Dermis blood vessel endothelial cell (primary cell): ENCODE results near the gene CLN6. TPM values are rescaled to one million over a fixed set of nuclear protein-coding genes. Genes with fewer than 3 reads are reported as not detected.
"Not testable (repeated sequence)": the region's sequence is repeated elsewhere in the genome, so short reads cannot be mapped to it uniquely, and the experiment has no call there.

ENCODE experiments used
- DNase-seq: peaks from one replicate; pipeline ENCODE4 v3.0.0; 2010
- total RNA-seq: library from RNA; depleted of rRNA; stranded (reverse); fragments of >200 nt; gene quantifications from 2 replicates; pipeline ENCODE4 v1.2.3, GENCODE V29; 2014

The CLN6 gene
- total RNA-seq, 1 donor from 2014 or later = 10.6 TPM

DNA sequence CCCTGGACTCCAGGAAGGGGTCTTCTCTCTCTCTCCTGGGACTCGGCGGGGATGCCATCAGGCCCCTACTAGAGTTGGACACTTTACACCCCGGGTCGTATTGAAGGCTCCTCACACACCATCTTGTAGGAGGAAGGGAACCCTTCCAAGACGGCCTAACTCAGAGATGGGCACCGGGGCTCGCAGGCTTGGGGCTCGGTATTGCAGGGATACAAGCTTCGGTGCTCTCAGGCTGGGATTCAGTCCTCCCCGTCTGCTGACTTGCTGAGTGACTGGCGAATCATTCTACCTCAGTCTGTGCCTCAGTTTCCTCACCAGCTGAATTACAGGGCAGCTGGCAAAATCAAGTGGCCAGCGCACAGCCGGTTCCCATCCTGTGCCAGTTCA, 24.0 kb downstream of the CLN6 start:
- no peak for DNase-seq

DNA sequence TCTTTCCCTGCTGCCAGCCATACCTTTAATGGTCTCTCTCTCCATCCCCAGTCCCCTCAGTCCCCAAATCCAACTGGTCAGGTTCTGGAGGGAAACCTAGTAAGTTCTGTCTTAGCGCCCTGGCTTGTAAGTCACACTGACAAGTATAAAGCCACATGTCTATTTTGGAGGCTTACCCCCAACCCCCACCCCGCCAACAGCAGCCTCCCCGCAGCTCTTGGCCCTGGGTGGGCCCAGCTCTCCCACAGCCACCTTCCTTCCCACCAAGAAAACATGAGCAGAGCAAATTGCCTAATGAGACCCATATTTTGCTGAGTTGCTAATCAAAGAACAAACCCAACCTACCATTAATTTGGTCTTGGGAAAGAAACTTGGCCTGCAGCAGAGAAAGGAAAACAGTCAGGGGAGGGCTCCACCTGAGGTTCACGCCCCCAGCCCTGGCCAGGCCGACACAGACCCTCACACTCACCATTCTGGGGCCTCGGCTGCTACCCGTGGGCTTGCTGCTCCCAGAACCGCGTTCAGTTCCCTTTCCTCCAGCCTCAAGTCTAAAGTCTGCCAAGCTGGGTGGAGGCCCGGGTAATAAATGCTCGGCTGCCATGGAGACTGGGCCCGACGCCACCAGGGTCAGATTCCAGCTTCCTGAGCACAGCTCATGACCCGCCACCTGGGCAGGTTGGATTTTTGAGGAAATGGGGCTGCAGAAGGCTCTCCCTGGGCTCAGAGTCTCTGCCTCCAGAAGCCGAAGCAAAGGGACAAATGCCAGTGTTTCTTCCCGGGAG, 24.6 kb downstream of the CLN6 start, which contains the start of gene CALML4:
Gene CALML4 (minus strand): TSS at position 557 of the 782 bp plus-strand sequence. CDS start 85 bp downstream, at position 472.
- DNase-seq = peak; percentile 77

DNA sequence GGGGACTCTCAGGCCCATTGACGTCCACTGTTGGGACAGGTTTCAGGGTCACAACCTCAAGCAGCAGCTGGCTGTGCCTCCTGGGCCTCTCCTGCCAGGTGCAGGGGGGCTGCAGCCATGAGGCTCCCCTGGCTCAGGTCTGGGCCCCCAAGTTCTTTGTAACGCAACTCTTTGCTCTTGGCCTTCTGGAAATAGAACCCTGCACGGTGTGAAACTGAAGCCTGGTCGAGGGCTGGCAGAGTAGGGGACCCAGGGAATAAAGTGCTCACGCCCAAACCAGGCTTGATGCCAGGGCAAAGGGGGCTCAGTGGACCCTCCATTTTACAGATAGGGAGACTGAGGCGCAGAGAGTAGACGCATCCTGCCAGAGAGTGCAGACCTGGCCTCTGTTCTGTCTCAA, 25.2 kb downstream of the CLN6 start:
- no peak for DNase-seq

DNA sequence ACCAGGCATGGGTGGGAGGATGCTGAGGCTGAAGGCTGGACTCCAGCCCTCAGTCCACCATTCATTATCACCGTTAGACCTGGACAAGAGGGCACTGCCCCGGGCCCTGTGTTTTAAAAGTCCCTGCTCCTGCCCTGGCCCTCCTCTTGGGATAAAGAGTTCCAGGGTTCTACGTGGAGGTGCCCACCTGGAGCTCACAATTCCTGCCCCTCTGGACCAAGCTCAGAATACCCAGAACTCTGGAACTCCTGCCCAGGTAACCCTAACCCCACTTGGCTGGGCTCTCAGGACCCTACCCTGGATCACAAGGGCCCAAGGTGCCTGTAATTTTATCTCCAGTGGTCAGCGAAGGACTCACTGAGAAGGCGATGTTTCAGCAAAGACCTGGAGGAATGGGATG, 25.6 kb downstream of the CLN6 start:
- no peak for DNase-seq

DNA sequence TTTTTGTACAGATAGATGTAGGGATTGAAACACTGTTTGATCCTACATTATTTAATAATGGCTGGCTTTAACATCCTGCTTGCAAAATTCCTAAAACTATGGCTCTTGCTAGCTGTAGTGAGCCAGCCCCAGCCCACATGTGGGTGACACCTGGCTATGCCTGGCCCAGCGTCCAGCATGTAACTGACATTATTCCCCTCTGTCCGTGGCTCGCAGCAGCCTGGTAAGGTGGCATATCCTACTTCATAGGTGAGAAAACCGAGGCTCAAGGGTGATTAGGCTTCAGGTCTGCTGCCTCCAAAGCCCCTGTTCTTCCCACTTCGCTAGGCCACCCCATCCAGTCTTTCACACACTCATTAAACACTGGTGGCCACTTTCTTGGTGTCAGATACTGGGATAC, 26.0 kb downstream of the CLN6 start:
- no peak for DNase-seq

DNA sequence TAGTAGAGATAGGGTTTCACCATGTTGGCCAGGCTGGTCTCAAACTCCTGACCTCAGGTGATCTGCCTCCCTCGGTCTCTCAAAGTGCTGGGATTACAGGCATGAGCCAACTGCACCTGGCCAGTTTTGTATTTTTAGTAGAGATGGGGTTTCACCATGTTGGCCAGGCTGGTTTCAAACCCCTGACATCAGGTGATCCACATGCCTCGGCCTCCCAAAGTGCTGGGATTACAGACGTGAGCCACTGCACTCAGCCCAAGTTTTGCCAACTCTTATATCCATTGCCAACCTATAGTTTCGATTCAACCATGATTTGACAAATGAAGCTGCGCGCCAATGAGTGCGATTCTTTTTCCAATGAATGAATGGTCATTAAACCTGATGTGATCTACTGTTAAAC, 26.5 kb downstream of the CLN6 start:
- DNase-seq = not testable (repeated sequence)

DNA sequence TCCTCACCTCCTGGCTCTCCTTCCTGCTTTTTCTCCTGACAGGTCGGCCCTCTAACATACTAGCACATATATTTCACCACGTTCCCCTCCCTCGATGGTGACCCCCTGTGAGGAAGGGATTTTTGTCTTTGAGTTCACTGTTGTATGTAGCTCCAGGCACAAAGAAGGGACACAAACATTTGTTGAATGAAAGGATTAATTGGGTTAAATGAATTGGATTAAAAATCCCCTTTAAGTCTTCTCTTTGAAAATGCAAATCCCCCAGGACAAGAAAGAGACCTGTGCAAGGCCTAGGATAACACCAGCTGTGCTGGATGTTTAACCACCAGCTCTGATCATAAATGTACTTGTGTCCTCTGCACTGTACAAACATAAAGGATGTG, 27.7 kb downstream of the CLN6 start:
- DNase-seq = no peak

DNA sequence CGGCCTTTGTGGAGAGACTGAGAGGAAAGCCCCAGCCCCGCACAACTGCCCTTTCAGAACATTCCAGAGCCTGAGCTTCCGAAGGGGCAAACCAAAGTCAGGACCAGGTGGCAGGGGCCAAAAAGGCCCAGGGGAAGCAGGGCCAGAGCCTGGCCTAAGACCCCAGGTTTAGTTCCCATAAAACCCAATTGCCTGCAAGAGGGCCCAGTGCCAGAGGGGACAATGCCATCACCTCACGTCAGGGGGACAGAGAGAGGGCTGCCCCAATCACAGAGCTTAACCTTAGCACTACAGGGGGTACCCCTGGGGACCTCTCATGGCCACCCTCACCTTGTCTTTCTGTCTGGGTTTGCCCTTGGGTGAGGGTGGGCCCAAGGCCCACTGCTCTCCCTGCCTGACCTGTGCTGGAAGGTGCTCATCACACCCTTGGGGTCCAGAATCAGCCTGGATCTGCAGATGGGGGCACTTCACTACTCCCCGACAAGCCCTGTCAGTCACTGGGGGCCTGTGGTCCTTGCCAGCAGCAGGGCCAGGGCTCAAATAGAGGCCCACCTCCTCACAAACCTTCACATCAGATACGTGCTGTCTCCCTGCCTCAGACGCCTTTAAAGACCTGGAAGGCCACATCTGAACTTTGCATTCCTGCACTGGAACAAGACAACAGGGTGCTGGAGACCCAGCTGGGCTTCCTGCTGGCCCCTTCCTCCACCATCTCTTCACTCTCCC, 28.2 kb downstream of the CLN6 start:
- DNase-seq = no peak

DNA sequence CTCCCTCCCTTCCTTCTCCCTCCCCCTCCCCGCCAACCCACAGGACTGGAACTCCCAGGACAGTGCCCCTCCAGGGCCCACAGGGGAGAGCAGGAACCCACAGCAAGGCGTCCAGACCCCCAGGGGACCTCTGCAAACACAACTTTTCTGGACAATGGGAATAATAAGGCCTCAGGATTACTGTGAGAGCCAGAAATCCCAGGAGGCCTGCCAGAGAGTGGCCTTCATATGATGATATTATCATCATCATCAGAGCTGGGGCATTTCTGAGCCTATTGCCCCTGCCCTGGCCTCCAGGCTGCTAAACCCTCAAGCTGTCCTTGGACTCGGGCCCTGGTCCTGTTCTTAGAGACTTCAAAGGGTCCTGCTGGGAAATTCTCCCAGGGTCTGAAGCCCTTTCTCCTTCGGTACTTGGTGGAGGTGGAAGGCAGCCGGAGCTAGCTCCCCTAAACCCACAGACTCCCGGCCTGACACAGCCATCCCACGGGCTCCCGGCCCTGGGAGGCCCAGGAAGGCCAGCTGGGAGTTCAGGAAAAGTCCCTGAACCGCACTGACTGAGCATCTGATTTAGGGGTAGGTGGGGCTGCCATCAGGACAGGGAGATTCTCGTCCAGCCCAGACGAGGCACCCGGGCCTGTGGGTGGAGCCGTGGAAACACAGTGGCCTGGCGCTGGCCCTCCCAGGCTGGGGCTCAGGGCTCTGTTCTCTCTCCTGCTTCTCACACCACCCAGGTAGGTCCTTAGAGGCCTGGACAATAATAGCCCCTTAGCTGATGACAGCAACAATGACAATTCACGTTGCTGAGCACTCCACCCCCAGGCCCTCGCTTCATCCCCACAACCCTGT, 29.3 kb downstream of the CLN6 start:
- DNase-seq = no peak

DNA sequence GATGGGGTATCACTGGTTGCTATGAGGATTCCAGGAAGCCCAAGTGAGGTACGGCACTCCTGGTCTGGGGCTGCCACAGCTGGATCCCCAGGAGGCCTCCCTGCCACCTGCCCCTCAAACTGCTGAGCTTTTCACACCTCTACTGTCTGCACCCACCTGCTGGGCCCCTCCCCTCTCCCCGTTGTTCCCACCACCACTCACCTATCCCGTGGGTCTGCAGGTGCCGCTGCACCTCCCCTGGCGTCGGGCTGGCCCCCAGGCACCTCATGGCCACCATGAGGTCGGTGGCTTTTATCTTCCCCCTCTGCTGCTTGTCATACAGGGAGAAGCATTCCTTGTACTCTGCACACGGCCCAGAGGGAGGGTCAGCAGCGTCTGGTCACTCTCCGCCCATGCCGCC, 30.2 kb downstream of the CLN6 start:
- no peak for DNase-seq

DNA sequence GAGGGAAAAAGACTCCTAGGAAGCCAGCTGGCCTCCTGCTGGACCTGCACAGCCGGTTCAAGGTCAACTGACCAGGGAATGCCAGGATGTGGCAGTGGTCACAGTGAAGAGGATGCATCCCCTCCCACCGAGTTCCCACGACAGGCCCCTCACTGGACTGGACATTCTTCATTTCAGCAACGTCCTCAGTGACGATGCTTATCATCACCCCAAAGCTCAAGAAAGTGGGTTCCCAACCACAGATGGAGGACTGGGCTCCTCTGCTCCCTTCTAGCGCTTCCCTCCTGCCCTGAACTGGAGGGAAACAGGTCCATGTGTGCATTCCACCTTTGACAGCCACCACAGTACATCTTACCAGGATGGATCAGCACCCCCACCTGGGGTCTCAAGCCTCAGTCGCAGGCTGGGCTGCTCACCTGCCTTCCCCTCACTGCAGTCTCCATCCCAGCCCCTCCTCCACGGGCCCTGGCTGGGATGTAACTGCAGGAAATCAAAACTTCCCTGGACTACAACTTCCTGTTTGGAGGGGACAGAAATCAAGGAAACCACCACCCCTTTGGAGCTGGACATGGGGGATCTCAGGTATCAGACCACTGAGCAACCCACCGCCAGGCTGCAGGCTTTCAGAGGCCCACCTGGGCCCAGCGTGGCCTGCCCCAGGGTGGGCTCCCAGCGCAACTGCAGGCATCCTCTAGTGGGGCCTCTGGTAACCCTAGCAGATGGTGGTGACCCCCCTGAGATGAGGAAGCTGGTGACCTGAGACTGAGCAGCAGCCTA, 31.7 kb downstream of the CLN6 start:
- DNase-seq = no peak

DNA sequence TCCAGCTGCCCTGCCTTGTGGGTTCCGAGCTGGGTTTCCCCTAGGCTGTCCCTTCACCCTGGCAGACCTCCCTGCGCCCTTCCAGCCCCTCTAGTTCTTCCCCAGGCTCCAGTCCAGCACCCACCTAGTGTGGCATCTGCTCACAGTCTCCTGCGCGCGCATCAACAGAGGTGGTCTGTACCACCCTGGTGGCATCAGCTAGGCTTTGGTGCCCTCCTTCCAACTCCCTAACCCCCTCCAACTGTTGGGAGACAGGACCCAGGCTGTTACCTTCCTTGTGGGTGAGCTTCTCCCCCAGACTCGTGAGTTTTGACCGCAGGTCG, 32.4 kb downstream of the CLN6 start:
- DNase-seq = no peak

DNA sequence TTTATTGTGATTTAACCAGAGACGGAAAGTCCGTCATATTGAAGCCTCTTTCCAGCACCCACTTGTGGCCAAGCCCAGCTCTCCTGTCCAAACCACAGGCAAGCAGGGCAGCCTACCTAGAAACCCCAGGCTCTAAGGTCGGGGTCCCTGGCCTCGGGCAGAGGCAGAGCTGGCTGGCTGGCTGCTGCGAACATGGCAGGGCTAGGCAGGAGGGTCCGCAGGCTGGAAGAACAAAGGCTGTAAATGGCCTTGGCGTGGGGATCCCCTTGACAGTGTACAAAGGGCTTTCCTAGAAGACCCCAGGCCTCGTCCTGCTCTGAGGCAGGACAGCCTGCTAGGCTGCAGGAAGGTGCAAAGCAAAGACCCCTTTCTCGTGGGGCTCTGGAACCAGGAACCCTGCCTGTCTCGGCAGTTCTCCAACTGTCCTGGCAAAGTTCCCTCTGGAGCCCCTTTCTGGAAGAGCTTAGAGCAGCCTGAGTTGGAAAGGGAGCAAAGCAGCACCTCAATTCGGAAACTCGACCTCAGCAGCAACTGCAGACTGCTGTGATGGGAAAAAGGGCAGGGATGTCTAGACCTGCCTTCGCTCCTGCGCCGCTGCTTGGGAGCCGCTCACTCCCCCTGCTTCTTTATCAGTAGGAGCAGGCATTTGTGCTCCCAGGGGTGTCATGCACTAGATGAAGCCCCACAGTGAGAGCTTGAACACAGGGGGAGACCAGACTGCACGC, 32.9 kb downstream of the CLN6 start:
- no peak for DNase-seq

DNA sequence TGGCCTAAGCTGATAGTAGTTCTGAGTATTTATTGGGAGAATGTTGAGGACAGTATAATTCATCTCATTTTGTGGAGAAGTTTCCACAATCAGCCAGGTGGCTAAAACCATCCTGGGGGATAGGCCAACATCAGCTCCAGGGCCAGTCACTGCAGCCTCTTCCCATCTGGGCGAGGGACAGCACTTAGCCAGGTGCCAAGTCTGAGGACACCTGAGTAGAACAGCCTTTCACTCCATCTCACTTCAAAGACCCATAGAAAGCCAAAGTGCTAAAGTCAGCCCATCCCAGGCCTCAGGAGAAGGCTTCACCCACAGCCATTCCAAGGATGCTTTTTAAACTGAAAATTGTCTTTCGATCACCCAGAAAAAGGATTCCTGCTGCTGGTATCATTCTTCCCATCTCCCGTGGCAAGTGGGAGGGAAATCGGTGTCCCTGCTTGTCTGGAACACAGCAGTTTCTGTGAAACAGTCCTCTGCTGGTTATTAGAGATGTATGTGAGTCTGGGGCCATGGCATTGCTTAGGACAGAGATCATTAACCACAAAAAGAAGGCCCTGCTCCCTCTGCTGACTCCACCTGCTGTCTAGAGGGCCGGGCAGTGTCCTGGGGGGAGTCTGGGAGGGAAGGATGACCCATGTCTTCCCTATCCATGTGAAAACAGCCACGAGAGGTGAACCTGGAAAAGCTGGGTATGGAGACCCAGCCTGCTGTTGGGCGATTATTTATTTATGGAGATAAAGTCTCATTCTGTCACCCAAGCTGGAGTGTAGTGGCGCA, 34.0 kb downstream of the CLN6 start:
- DNase-seq = no peak

DNA sequence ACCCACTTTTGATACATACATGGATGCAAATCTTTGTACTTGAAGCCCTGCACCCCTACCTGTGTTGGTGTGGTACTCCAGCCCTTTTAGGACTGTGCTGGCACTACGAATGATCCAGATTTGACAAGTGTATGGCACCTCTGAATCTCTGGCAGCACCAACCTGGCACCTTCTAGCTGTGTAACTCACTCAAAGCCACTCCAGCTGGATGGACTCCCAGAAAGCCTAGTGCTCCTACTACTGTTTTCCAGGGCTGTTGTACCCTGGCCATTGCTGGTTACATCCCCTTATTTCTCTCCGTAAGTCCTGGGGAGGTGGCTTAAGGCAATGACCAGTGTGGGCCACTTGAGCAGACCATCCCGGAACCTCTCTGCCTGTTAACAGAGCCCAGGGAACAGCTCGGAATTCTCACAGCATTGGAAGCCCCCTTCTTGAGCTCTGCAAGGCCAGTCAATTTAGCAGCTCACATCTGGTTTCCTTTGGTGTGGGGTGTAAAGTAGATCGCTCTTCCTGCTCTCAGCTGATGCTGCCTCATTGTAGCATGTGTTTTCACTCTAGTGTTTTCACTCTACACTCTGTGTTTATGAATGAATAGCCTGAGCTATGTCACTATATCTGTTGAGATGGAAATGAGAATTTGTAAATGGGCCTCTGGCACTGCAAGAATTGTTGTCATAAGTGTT, 36.6 kb downstream of the CLN6 start:
- DNase-seq = no peak

DNA sequence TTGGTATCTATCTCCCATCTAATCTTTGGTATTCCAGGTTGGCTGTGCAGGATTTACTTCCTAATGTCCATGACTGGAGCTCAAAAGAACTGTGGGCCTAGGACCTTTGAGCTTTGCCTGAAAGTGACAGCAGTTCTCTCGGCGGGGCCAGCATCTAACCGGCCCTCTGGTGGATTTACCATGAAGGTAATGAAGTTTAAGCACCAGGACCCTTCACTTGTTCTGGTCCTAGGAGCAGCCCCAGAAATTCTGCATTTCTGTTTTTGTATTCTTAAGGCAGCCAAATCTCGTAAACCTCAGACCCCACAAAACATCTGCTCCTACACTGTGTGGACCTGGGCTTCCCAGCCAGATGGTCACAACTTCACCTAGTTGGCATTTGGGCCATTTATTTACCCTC, 37.4 kb downstream of the CLN6 start:
- no peak for DNase-seq

DNA sequence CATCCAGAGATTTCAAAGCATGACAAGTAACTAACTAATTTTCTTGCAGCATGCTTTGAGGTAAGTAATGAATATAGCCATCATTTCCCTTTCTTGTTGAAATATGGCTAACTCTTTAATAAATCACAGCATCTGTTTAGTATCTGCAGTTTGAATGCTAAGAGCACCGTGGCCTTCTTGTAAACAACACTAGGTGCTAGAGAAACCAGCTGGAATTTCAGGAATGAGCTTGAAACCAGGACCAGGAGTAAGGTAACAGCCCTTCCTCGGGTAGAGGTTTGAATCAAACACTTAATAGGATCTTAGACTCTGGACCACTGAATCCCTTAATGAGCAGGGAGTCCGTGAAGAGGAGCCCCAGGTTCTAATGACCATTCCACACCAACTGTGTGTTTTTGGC, 38.0 kb downstream of the CLN6 start:
- no peak for DNase-seq

DNA sequence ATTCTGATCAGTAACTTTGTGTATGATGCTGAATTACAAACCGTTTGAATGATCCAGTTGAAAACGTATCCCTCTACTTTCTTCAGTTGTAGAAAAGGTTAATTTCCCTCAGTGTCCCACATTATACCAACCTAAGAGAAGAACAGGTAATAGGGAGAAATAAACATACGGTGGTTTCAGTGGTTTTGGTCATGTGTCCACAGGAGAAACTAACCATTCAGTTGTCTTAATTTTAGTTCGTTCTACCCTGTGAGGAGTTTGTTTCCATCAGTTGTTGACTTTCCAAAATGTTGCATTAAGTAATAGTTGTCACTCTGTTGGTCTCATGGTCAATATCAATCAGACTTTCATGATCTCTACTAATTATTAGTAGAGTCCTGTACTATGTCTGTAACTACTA, 39.5 kb downstream of the CLN6 start:
- DNase-seq = no peak

DNA sequence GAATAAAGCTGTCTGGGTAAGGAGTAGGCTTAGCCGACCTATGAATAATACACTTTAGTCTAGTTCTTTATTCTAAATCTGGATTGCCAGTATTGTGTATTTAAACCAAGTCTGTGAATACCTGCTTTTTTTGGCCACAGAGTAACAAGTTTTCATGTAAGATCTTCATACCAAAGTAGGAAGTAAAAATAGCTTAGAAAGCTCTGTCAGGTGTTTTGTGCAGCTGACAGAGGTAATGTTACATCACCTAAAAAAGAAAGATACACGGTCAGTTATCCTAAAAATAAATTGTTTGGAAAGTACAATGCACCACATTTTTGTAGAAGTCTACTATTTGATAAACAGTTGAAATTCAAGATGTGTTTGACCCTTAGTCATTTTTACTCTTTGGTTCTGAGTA, 40.9 kb downstream of the CLN6 start:
- no peak for DNase-seq

DNA sequence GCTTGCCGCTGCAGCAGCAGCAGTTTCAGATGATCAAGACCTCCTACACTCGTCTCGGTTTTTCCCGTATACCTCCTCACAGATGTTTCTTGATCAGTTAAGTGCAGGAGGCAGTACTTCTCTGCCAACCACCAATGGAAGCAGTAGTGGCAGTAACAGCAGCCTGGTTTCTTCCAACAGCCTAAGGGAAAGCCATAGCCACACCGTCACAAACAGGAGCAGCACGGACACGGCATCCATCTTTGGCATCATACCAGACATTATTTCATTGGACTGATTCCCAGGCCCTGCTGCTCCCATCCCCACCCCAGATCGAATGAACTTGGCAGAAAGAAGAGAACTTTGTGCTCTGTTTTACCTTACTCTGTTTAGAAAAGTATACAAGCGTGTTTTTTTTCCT, 42.0 kb downstream of the CLN6 start:
- peak; percentile 25 for DNase-seq
